D721Med (cell line): ENCODE results near the gene CKAP2L.

ENCODE experiments used
- DNase-seq: peaks from one replicate; pipeline ENCODE4 v3.0.0; 2011; ENCODE audit warnings: low spot score; ENCODE audit not compliant: insufficient read length
- FAIRE-seq: peaks from 2 replicates; lab custom pipeline; 2011; peaks lifted over from hg19 to GRCh38; lab: Jason Lieb, UNC
- TF ChIP-seq, protein P1 (sequence below): IDR thresholded peaks from 2 replicates; pipeline ENCODE4 v1.5.1; 2012; ENCODE audit warnings: mild to moderate bottlenecking, control low read depth; ENCODE audit not compliant: insufficient read depth; ENCODE audit errors: missing control alignments

CKAP2L gene

DNA sequence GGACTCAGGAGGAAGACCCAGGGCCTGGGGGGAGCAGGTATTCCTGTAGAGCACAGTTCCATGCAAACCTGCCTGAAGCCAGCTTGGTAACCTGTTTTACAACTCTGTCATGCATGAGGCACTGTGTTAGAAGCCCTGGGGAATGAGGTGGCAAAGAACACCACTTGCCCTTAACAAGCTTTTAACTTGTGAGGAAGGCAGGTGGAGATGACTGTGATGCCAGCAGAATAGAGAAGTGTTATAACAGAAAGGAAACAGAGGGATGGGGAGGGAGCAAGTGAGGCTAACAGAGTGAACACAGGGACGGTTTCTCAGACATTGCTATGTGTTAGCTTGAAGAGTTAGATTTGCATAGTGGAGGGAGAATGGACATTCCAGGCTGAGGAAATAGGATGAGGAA, 31.4 kb upstream of the CKAP2L start:
- TF ChIP-seq, protein P1, sequence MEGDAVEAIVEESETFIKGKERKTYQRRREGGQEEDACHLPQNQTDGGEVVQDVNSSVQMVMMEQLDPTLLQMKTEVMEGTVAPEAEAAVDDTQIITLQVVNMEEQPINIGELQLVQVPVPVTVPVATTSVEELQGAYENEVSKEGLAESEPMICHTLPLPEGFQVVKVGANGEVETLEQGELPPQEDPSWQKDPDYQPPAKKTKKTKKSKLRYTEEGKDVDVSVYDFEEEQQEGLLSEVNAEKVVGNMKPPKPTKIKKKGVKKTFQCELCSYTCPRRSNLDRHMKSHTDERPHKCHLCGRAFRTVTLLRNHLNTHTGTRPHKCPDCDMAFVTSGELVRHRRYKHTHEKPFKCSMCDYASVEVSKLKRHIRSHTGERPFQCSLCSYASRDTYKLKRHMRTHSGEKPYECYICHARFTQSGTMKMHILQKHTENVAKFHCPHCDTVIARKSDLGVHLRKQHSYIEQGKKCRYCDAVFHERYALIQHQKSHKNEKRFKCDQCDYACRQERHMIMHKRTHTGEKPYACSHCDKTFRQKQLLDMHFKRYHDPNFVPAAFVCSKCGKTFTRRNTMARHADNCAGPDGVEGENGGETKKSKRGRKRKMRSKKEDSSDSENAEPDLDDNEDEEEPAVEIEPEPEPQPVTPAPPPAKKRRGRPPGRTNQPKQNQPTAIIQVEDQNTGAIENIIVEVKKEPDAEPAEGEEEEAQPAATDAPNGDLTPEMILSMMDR: no peak
- no peak for DNase-seq
- FAIRE-seq: no peak

- FAIRE-seq (no peak), DNase-seq (no peak)
- TF ChIP-seq, protein P1: no peak
Observed at GRCh38 chr2:112794841-112795240, 30.4 kb upstream of the CKAP2L start.

DNA sequence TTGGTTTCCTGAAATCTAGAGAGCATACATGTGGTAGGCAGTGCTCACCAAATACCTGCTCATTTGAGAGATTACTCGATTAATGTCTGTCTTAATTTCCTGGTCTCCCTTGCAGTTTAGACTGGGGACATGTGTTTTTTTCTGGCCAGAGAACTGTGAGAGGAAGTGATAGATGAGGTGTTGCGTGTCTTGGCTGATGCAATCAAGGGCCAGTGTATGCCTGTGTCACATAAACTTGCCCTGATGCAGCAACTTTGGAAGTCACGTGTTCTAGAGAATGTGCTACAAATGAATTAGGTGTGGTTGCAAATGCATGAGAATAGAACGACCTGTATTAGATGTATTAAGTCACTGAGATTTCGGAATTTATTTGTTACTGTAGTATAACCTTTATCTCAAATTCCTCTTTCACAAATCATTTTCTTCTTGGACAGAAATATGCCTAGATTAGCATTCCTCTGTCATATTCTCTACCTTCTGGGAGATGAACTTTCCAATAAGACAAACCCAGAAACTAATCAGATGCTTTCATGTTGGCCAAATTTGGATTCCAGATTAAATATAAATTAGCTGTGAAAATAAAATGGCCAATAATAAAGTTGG, 29.8 kb upstream of the CKAP2L start:
- no peak for FAIRE-seq
- DNase-seq: no peak
- TF ChIP-seq, protein P1: no peak

GRCh38 chr2:112793449-112793978, 29.1 kb upstream of the CKAP2L start:
- FAIRE-seq (no peak), DNase-seq (no peak)
- TF ChIP-seq, protein P1: no peak

- TF ChIP-seq, protein P1: no peak
- DNase-seq (no peak), FAIRE-seq (no peak)
Observed at GRCh38 chr2:112792419-112792818, 28.0 kb upstream of the CKAP2L start.

GRCh38 chr2:112791693-112792230, 27.4 kb upstream of the CKAP2L start:
- DNase-seq (no peak), FAIRE-seq (no peak)
- TF ChIP-seq, protein P1: no peak

- FAIRE-seq (no peak), DNase-seq (no peak)
- TF ChIP-seq, protein P1: no peak
Observed at GRCh38 chr2:112791019-112791418, 26.6 kb upstream of the CKAP2L start.
